Superior temporal gyrus (tissue), 1 donor: ENCODE measurements around the gene TRAPPC3L.

ENCODE experiments used
- DNase-seq: peaks from one replicate; pipeline ENCODE4 v3.0.0-alpha.2; 2016; ENCODE audit errors: extremely low spot score

The TRAPPC3L gene

DNA sequence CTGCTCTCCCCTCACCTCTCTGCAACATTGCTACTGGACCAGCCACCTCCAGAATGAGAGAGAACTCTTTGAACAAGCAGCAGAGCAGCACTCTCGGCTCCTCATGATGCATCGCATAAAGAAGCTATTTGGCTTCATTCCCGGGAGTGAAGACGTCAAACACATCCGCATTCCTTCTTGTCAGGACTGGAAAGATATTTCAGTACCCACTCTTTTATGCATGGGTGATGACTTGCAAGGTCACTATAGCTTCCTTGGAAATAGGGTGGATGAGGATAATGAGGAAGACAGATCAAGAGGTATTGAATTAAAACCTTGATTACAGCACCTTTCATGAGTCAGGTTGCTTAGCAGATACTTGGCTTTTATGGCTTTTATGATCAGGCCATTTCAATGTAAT, 12.4 kb upstream of the TRAPPC3L start:
- DNase-seq: no peak

DNA sequence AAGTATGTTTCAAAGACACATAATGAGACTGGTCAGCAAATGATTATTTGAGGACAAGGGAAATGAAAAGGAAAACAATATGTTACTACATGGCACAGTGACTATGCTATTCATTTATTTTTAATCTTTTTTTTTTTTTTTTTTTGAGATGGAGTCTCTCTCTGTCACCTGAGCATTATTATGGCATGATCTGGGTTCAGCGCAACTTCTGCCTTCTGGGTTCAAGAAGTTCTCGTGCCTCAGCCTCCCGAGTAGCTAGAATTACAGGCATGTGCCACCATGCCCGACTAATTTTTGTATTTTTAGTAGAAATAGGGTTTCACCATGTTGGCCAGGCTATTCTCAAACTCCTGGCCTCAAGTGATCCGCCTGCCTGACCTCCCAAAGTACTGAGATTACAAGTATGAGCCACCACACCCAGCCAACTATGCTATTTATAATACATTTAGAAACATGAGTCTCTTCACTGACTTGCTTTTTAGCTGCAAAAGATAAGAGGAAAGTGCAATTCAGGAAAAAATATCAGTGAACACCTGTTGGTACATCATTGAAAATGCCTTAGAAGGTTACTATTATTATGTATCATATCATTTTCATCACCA, 11.4 kb upstream of the TRAPPC3L start:
- no peak for DNase-seq

DNA sequence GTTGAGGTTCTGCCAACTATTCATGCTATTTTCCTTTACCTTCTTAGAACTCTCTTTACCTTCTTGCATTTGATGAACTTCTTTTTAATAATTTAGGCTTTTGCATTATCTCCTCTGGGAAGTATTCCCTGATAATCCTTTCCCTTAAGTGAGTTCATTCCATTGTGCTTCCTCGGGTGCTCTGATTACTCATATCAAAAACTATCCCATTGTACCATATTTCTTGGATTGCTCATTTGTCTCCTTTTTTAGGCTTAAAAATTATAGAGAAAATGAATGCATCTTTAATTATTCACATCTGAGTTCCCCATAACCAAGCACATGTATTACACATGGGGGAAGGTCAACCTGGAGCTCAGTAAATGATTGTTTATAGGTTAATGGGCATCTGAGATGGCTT, 10.6 kb upstream of the TRAPPC3L start:
- no peak for DNase-seq

DNA sequence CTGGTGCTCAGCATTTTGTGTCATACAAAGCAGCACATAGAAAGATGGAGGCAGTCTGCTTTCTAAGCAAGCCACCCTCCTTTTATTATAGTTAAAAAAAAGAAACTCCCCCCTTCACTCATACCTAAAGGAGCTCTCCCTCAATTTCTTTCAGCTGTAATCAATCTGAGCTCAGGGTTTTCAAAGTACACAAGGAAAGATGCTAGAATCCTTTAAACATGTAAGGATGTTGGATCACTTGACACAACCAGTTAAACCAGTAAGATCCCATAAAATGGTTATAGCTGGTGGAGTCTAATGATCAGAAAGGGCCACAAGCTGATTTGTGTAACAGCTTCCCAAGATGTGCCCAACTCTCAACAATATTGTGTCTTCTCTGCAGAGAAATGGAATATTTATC, 8.0 kb upstream of the TRAPPC3L start, which contains the start of gene CALHM4:
Gene CALHM4 (plus strand): TSS at position 301 of the 400 bp plus-strand sequence. CDS start 43 bp downstream, at position 344.
- DNase-seq: no peak

DNA sequence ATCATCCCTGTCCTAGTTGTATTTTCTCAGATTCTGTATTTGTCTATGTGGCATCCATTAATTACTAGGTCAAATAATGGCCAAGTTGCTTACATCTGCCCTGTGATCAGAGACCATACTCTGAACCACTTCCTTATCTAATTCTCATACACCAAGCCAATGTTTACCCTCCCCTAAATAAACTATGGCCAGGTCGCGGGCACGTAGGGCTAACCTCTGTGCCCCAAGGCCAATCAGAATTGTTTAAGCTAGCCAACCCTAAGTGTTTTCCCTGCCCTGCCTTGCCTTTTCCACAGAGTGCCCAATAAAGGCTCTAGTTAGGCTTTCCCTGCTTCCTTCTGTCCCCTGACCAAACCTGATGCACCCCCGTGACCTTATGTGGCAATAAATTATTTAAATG, 5.3 kb upstream of the TRAPPC3L start:
- DNase-seq: no peak

DNA sequence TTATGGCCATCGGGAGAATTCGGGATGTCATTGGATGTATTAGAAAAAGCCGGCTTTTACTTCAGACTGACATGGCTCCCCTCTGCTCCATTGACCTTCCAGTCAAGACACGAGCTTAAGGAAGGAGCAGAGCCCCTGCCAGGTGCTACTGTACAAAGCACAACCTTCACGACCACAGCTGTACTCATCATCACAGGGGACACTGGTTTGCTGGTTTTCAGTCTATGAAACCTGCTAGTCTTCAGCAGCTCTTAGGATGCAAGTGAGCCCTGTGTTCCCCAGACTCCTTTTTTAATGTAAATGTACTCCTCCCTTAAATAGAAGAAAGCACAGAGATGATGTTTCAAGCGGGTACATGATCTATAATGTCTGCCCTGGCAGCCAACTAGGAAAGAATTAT, 1.9 kb upstream of the TRAPPC3L start:
- DNase-seq: no peak

DNA sequence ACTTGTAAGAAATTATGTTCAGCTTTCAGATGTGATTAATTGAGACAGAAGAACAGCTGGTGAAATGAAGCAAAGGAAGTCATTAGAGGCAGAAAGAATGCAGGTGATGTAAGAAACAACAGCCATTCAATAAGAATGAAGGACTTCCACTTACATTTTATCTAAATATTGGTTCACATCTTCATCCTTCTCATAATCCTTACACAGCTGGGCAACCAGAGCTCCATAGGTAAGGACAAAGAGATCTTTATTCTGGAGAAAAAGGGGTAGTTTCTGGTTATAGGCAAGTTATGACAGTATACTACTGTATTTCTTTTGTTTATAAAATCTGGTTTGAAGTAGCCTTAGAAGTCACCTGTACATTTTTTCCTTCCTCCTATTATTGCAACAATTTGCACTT, 2.3 kb downstream of the TRAPPC3L start:
- no peak for DNase-seq

DNA sequence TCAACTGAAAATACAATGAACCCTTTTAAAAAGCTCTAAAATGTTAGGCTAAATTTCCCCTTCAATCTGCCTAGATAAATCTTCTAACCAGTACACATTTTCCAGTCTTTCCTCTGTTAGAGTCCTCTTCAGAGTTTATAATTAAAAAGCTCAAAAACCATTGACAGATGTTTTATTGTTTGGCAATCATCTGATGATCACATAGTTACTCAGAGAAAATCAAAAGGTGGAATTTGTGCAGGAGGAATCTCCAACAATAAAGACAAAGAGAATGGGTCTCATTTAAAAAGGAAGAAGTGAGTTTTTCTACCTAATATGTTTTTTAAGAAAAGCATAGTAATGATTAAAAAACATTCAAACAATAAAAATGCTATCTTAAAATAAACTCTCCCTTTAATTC, 3.1 kb downstream of the TRAPPC3L start:
- DNase-seq: no peak

DNA sequence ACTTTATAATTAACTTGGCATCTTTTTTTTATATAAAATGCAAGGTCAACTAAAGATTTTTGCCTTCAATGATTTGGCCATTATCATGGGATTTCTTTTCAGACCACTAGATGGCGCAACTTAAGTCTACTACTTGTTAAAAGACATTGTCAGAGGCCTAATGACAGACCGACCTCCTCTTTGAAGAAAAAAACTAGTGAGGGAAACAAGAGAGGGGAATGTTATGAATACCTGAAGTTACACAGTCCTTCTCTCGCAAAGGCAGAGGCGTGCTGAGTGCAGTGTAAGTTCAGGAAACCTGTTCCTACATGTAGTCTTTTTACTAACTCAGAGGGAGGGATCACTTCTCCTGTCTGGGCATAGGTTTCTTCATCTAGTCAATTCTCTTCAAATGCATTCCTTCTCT, 9.3 kb downstream of the TRAPPC3L start:
- peak; percentile 85 for DNase-seq

DNA sequence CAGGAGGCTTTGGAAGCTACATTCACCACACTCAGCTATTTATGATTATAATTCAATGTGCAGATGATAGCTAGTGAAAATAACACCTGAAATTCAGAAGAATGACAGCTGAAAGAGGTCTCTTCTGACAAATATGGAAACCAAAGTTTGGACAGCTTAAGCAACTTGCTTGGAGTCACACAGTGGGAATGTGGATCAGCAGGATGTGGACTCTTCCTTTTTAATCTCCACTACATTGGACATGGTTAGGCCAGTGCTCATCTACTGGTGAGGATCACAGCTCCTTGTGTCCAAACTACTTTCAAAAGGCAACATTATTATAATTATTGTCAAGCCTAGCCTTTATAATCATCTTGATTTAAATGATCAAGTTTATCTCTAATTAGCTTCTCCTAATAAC, 10.4 kb downstream of the TRAPPC3L start:
- no peak for DNase-seq

DNA sequence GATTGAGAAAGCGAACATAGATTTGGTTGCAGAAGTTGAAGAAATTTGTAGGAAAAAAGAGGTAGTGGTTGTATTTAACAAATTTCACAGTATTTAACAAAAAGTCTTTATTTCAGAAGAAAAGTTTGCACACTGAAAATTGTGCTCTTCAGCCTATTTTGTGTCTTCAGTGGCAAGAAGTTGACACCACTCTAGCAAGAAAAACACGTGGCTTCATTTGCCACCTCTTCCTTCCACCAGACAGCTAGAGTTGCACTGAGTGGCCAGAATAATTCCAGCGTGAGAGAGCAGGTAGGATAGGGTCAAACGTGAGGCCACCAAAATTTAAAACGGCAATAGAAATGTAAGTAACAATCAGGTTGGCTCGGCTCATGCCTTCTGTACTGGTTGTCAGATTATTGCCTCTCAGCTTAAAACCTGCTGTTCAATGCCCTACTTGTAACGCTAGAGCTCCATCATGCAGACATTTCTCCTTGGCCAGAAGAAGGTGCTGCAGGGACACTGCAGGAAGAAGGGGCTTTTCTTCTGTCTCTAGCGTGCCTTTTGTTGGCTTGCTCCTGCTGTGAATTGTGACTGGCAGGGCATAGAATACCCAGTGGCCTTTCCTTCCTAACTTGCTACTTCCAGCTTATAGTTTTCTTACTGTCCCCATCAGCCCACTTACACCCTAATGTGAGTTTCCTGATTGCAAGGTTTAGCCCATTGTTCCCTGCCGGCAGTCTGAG, 12.1 kb downstream of the TRAPPC3L start:
- no peak for DNase-seq

DNA sequence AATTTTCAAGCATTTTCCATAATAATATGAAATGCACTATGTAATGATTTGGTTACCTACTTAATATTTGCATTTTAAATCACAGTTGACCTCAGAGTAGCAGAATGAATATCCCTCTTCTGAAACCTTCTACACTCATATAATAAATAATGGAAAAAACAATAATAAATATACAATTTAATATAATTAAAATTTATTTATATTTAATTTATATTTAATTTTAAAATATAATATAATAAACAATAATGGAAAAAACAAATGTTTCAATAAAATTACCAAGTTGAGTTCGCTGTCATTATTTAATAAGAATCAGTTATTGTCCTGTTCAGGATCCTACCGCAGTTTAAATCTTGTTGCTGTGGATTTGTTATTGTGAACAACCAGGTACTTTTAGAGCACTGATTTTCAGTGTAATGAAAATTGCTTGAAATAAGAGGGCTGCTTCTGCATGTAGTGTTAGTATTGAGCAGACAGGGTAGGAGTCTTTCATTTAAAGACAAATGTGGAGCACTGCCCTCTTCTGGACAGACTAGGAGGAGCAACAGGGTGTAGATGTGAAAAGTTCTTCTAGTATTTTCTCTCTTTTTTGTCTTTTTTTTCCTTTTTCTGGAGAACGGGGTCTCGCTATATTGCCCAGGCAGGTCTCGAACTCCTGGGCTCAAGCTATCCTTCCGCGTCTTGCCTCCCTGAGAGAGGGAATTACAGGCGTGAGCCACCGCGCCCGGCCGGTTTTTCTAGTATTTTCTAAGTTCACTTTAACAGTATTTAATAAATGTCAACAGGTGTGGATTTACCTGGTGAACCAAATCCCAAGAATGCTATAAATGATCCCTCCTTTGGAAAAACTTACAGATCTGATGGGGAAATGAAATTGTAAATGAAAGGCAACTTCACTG, 13.6 kb downstream of the TRAPPC3L start:
- peak; percentile 77 for DNase-seq

DNA sequence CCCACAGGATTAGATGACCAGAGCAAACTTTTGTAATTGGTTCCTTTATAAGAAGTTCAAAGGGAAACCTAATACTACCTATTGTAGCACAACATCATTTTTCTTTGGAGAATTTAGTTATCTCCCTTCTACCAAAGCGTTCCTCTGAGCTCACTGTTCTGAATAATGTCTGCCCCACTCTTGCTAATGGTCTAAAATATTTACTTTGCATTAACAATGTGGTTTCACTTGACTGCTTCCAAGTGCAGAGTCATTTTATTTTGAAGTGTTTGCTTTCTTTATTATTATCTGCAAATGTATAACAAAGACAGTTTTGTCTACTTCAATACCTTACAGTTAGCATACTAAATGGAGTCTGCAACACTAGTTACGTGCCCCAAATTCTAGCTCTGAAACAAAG, 15.0 kb downstream of the TRAPPC3L start:
- no peak for DNase-seq

DNA sequence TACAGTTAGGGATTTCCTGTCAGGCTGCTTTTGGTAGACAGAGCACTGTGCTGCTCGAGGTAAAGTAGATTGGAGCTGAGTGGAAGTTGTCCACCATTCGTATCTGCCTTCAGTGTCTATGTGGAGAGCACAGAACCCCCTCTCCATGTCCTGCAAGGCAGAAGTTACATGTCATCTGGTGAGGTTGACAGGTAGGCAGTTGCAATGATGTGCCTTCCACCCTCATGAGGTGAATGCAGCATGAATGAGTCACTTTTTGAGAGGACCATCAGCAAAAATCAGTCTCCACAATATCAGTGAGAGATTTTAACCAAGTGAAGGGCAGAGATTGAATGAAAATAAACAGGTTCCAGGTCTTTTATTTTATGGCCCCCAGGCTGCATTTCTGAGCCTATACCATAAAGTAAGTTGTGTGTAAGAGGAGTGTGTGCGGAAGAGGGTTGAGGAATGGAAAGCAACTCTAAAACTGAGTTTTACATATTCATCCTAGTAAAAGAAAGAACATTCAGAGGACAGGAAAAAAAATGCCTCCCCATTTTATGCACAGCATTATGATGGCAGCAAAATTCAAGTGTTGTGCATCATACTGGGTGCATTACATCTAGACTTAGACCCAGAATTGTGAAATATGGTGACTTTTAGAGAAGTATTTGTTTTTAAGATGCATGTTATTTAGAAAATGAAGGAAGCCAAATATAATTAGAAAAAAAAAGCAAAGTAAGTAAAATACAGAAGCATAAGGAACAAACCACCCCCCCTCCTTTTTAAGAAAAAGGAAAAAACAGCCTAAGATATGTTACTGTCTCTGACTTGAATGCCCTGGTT, 15.8 kb downstream of the TRAPPC3L start:
- no peak for DNase-seq

DNA sequence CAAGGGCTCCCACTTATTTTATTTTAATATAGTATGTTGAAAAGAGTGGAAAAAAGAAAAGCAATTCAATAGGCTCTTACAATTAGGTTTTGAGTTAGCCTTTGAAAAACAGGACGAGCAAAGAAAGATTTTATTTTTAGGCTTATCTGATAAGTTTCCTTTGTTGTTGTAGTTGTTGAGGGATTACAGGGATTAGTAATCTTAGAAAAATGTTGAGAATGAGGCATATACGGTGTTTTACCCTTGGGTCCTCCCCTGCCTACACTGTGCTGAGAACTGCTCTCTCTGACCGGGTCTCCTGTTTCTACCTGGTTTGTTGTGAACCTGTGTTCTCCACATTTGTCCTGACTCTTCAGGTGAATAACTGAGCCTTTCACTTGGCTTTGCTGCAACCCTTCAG, 16.7 kb downstream of the TRAPPC3L start:
- DNase-seq: no peak

DNA sequence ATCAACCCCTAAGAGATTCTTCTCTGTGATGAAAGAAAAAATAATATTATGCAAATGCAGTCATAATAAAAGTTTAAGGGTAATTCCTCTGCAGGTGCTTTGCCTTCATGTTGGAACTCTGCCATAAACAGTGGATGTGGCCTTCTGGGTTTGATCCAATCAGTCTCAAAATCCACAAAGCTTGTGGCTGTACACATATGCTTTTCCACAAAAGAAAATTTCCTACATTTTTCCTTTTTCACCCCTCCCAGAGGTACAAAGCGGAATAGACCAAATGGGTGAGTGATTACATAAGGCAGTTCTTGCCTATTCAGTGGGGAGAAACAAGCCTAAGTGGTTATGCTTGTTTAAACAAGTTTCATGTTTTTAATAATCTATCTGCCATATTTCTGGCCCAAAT, 17.4 kb downstream of the TRAPPC3L start:
- DNase-seq: no peak

DNA sequence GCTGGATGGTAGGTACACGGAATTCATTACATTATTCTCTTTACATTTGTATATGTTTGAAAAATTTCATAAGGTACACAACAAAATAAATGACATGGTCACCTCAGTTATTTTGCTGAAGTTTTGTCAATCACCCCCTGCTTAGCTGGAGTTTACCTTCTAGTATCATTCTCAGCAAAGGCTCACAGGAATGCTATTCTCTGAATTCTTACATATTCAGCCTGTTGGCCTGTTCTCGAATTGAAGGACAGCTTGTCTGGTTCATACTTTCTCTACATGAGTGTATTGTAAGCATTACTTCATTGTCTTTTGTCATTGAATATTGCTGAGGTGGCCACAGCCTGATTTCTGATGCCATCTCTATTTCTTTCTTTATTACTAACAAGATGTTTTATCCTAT, 21.2 kb downstream of the TRAPPC3L start:
- DNase-seq: no peak

DNA sequence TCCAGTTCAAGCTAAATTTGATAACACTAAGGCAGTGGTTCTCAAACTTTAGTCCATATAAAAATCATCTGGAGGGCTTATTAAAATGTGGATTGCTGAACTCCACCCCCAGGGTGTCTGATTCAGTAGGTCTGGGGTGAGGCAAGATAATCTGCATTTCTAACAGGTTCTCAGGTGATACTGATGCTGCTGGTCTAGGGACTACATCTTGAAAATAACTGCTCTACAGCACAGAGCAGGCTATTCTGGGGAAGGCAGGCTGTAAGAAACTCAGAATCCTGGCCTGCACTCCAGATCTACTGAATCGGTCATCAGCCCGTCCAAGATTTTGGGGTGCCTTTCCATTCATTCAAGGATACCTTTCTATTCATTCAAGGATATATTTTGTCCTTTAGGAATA, 22.6 kb downstream of the TRAPPC3L start:
- DNase-seq: no peak

DNA sequence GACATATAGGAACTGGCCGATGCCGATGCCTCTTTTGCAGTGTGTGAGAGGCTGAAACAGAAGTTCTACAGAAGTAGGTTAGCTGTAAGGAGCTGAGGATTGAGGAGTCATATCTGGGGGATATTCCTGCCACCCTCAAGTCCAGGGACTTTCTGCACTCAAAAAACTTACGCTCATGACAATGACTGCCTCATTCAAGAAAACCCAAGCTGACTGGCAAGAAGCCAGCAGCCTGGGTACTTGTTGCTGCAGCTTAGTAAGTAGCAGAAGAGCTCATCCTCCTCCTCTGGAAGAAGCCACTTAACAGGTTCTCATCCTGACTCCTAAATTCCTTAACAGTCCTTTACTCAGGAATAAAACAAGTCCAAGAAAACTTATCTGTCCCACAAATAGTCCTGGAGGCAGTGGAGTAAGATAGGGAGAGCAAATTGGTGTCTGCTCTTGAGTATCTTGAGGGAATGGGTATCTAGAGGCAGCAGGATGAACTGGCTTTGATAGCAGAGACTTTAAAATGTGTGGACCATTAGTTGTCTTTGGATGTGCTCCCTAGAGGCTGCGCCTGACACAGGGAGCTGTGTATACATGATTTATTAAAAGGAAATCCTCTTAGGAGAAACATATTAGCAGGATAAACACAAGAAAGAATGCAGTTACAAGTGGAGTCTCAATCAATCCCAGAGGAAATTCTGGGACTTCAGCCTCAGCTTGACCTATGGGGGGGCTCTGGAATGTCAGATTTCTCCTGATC, 26.7 kb downstream of the TRAPPC3L start:
- DNase-seq: no peak

DNA sequence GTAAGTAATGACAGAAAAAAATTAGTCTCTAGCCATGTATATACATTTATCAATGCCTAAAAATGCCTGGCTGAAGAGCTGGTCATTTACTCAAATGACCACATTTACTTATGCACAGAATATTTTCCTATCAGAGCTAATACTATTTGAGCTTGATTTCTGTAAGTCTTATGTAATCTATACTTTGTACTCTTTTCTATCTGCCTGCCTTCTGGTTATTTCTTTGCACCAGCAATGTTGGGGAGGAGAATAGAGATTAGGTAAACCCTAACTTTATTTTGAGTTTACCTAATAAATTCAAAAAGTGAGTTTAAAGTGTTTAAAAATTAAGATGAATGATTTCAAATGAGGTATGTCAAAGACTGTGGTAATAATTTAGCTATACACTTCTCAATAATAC, 30.3 kb downstream of the TRAPPC3L start:
- DNase-seq: no peak

DNA sequence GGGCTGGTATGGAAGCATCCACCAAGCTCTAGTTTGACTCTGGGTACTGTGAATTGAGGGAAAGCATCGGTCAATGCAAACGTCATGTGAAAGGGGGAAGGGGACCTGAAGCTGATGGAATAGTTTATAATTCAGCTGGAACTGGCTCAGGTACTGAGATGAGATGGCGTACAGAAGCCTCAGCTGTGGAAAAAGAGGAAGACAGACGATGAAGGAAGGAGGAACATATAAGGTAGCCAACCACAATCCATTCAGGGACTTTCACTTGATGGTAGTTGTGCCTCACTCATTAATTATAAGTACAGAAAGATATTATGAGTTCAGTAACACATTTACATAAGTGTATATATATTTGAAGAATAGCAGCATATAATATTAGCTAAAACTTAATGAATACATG, 31.4 kb downstream of the TRAPPC3L start:
- DNase-seq: no peak
